Measurements from ENCODE around the gene SRRM4.

DNA sequence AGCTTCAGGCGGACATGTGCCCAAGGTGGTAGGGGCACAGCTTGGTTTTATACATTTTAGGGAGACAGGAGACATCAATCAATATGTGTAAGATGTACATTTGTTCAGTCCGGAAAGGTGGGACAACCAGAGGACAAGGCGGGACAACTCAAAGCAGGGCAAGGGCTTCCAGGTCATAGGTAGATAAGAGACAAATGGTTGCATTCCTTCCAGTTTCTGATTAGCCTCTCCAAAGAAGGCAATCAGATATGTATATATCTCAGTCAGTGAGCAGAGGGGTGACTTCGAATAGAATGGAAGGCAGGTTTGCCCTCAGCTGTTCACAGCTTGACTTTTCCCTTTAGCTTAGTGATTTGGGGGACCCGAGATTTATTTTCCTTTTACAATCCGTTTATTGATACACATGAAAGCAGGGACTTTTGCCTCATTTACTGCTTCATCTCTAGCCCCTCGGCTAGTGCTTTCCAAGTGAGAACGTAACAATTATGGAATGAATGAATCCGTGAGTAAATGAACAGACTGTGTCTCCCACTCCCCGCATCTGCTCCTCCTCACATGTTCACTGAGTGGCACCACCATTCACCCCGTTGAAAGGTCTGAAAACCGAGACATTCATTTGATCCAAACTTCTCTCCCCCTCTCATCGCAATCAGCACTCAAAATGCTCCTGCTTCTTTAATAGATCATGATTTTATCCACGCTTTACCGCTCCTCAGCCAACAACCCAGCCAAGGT, 190.5 kb downstream of the SRRM4 start:
- TF ChIP-seq CTCF (conservative IDR thresholded peaks at IDR 0.05) (no peak), EZH2 (IDR thresholded peaks at IDR 0.05; ENCODE audit: low read depth) (no peak)

Measured in PC-9 (cell line).